ENCODE measurements around the gene SIRT5.

The SIRT5 gene

DNA sequence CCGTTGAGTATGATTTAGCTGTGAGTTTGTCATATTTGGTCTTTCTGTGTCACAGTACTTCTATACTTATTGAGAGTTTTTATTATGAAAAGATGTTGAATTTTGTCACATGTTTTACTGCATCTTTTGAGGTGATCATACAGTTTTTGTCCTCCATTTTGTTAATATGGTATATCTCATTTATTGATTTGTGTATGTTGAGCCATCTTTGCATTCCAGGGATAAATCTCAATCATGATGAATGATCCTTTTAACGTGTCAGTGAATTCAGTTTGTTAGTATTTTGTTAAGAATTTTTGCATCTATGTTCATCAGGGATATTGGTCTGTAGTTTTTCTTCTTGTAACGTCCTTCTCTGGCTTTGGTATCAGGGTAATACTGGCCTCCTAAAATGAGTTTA lies 3.5 kb downstream of the SIRT5 start:
- no peak overlapping the region for H3K4me3 ChIP-seq (ENCODE audit: low read depth, low read length)
- H3K27ac ChIP-seq, result no peak overlapping the region
- DNase-seq, result no peak
- H3K36me3 ChIP-seq, result peaks cover 3% of the 10 kb centered on the region; the same call in 1 of the 2 replicates
- no peaks in the 10 kb centered on the region for H3K27me3 ChIP-seq (ENCODE audit: insufficient read depth, low read depth, severe bottlenecking)
- H3K9me3 ChIP-seq (ENCODE audit: severe bottlenecking), result no peaks in the 10 kb centered on the region
- no peak for TF ChIP-seq CTCF (IDR thresholded peaks at IDR 0.05; ENCODE audit: low read depth, low read length)

- Histone ChIP-seq H3K36me3 (no peaks in the 10 kb centered on the region), H3K27ac (no peak overlapping the region), H3K4me3 (ENCODE audit: low read depth, low read length) (no peak overlapping the region), H3K9me3 (ENCODE audit: severe bottlenecking) (no peaks in the 10 kb centered on the region), H3K27me3 (ENCODE audit: insufficient read depth, low read depth, severe bottlenecking) (no peaks in the 10 kb centered on the region)
- DNase-seq, result no peak
- no peak for TF ChIP-seq CTCF (IDR thresholded peaks at IDR 0.05; ENCODE audit: low read depth, low read length)
Measured at GRCh38 chr6:13579911-13580310, 5.5 kb downstream of the SIRT5 start.

DNA sequence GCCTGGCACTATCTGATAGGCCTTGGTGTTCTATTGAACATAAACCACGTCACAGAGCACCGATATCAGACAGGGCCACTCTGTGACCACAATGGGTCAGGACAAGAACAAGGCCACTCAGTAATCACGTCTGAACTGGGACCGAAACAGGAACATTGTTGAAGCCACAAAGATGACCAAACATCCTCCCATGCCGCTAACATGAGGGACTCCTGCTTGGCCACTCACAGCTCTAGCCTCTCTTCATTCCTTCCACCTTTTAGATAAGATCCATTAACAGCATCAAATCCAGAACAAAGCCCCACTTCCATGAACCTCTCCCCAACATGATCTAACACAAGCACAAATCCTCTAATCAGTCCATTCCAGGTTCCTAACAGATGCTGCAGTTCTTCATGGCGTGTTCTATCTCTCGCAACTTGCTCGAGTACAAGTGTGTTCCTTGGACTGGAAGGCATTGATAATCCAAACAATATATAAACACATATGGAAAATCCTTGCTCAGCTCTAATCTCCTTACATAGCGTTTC lies 7.4 kb downstream of the SIRT5 start:
- no peaks in the 10 kb centered on the region for H3K9me3 ChIP-seq (ENCODE audit: severe bottlenecking)
- no peak for DNase-seq
- no peak for TF ChIP-seq CTCF (IDR thresholded peaks at IDR 0.05; ENCODE audit: low read depth, low read length)

GRCh38 chr6:13586603-13587542 lies 12.5 kb downstream of the SIRT5 start:
- no peaks in the 10 kb centered on the region for H3K27me3 ChIP-seq (ENCODE audit: insufficient read depth, low read depth, severe bottlenecking)
- no peak overlapping the region for H3K4me3 ChIP-seq (ENCODE audit: low read depth, low read length)
- no peaks in the 10 kb centered on the region; the same call in 1 of the 2 replicates for H3K36me3 ChIP-seq
- DNase-seq, result no peak
- no peak for TF ChIP-seq CTCF (IDR thresholded peaks at IDR 0.05; ENCODE audit: low read depth, low read length)
- no peaks in the 10 kb centered on the region for H3K9me3 ChIP-seq (ENCODE audit: severe bottlenecking)
- no peak overlapping the region for H3K27ac ChIP-seq

More for the DNA sequence above, 7.4 kb downstream of the SIRT5 start:
- Histone ChIP-seq H3K27me3 (ENCODE audit: insufficient read depth, low read depth, severe bottlenecking) (no peaks in the 10 kb centered on the region), H3K36me3 (no peaks in the 10 kb centered on the region), H3K27ac (no peak overlapping the region), H3K4me3 (ENCODE audit: low read depth, low read length) (no peak overlapping the region)

- H3K36me3 ChIP-seq, result no peaks in the 10 kb centered on the region; the same call in 1 of the 2 replicates
- no peak for TF ChIP-seq CTCF (IDR thresholded peaks at IDR 0.05; ENCODE audit: low read depth, low read length)
- H3K4me3 ChIP-seq (ENCODE audit: low read depth, low read length), result no peak overlapping the region
- no peak overlapping the region for H3K27ac ChIP-seq
- no peaks in the 10 kb centered on the region for H3K27me3 ChIP-seq (ENCODE audit: insufficient read depth, low read depth, severe bottlenecking)
- H3K9me3 ChIP-seq (ENCODE audit: severe bottlenecking), result no peaks in the 10 kb centered on the region
- no peak for DNase-seq
Measured at GRCh38 chr6:13589801-13590200, 15.4 kb downstream of the SIRT5 start.
